Stimulated activated CD4-positive, alpha-beta T cell treated with anti-CD3 and anti-CD28 coated beads, TNF-alpha, amount 100 ng/mL, for 4 hours (primary cell): ENCODE data around the gene NYAP2.

Experiments
- DNase-seq, 3 experiments: peaks; one replicate each; pipeline ENCODE4 v3.0.0-alpha.2; 2020; ENCODE audit warnings: low read depth in 3 of 3

The NYAP2 gene

GRCh38 chr2:225558399-225559071 lies 159.0 kb downstream of the NYAP2 start:
- no peak for DNase-seq

GRCh38 chr2:225559072-225559415 lies 159.5 kb downstream of the NYAP2 start:
- no peak for DNase-seq

GRCh38 chr2:225566798-225567197 lies 167.3 kb downstream of the NYAP2 start:
- DNase-seq: no peak

GRCh38 chr2:225569995-225570394 lies 170.5 kb downstream of the NYAP2 start:
- DNase-seq: no peak

DNA sequence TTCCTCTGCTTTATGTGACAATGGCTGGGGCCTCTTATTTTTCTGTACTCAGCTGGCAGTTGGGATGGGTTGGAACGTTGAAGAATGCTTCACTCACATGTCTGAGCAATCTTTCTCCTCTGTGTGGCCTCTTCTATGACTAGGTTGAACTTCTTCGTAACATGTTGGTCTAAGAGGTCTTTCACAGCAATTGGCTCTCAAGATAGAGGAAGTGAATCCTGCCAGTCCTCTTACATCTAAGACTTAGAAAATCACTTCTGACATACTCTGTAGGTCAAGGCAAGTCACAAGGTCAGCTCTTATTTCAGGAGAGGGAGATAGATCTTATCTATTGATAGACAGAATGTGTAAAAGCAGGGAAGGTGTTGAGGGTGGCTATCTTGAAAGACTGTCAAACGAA lies 174.1 kb downstream of the NYAP2 start:
- no peak for DNase-seq

- DNase-seq: no peak
These were observed 175.2 kb downstream of the NYAP2 start for GRCh38 chr2:225574582-225575138.

DNA sequence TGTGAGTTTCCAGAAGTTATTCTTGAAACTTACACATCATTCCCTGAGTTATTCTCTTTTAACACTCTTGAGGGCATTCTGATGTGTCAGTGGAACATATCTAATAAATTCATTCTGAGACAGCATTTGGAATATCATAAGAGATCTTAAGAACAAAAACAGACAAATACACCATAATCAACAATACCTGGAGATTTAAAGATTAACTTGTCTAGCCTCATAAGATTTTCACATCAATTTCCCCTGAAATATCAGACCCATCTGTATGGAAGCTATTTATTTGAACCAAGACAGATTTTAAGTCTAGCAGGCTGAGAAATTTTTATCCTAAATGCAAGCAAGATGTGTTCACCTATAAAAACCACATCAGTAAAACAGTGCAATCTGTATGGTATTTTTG lies 181.6 kb downstream of the NYAP2 start:
- no peak for DNase-seq

DNA sequence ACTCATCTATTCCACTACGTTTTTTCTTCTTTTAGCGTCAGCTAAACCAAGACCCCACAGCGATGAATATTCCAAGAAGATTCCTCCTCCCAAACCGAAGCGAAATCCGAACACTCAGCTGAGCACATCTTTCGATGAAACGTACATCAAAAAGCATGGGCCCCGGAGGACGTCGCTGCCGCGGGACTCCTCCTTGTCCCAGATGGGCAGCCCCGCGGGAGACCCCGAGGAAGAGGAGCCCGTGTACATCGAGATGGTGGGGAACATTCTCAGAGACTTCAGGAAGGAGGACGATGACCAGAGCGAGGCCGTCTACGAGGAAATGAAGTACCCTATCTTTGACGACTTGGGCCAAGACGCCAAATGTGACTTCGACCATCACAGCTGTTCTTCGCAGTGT lies 182.4 kb downstream of the NYAP2 start:
- DNase-seq: no peak

DNA sequence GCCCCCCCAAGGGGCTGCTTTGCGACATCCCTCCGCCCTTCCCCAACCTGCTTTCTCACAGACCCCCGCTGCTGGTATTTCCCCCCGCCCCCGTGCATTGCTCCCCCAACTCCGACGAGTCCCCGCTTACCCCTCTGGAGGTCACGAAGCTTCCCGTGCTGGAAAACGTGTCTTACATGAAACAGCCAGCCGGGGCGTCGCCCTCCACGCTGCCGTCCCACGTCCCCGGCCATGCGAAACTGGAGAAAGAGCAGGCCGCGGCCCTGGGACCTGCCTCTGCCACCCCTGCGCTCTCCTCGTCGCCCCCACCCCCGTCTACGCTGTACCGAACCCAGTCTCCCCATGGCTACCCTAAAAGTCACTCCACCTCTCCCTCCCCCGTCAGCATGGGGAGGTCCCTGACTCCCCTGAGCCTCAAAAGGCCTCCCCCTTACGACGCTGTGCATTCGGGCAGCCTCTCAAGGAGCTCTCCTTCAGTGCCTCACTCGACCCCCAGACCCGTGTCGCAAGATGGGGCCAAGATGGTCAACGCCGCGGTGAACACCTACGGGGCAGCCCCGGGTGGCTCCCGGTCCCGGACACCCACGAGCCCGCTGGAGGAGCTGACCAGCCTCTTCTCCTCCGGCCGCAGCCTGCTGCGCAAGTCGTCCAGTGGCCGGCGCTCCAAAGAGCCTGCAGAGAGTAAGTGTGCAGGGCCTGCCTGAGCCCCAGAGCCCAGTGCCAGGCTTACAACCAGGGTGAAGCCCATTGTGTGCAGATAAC lies 183.0 kb downstream of the NYAP2 start:
- DNase-seq: no peak

- DNase-seq: no peak
These were observed 185.3 kb downstream of the NYAP2 start for GRCh38 chr2:225584796-225585195.

DNA sequence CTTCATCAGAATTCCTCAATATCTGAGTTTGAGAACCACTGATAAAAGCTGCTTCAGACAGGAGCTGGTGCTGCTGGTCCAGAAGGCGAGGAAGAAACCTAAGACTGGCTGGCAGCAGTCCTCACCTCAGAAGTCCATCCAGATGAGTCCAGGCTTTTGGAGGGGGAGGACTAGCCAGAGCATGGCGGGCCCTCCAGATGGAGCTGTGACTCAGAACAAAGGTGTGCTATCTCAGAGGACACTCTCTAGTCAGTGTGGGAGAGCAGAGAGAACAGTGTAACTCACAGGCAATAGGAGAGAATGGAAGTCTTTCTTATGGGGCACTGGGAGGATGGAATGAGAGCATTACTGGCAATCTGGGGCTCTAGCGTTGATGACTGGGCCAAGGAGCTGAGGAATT lies 191.4 kb downstream of the NYAP2 start:
- DNase-seq: no peak

- DNase-seq: no peak
These were observed 198.4 kb downstream of the NYAP2 start for GRCh38 chr2:225597911-225598310.

GRCh38 chr2:225598426-225598825 lies 198.9 kb downstream of the NYAP2 start:
- no peak for DNase-seq

DNA sequence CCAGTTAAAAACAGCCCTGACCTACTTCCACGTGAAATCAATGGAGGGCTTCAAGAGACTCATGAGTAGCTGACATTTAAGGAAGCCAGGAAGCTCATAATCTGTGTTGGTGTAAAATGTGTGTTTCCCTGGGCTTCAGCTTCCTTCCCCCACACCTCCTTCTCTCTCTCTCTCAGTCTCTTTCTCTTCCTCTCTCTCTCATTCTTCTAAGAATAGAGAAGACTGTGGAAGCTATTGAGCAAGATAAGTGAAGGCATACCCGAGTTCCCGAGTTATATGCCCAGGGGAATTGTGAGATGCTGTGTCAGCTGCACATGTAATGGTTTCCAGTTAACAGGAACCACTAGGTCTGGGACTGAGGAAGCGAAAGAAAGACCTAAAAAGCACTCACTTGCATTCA lies 199.4 kb downstream of the NYAP2 start:
- no peak for DNase-seq

DNA sequence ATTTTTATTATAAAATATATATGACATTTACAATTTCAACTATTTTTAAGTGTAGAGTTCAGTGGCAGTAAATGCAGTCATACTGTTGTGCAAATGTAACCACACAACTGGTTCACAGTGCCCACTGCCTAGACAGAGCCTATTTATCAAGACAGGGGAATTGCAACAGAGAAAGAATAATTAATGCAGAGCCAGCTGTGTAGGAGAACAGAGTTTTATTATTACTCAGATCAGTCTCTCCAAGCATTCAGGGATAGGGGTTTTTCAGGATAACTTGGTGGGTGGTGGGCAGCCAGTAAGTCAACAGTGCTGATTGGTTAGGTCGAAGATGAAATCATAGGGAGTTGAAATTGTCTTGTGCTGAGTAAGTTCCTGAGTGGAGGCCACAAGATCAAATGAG lies 200.3 kb downstream of the NYAP2 start:
- no peak for DNase-seq

GRCh38 chr2:225600444-225600843 lies 200.9 kb downstream of the NYAP2 start:
- no peak for DNase-seq

- DNase-seq: no peak
These were observed 201.4 kb downstream of the NYAP2 start for GRCh38 chr2:225600865-225601264.

GRCh38 chr2:225602205-225602604 lies 202.7 kb downstream of the NYAP2 start:
- no peak for DNase-seq

DNA sequence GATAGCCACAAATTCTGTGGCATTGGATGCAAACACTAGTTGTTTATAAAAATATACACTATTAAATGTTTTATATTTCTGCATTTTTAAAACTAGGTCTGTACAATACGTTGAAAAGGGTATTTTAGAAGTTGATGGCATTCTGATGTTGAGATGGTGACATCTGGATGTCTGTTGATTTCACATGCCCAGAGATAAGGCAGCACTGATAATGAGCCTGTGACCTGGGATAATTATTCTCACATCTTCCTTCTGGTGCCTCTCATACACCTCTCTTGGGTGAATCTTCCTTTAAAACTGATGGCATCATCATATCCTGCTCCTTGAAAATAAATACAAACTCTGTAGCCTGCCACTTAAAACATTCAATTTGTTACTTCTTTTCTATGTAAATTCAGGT lies 208.6 kb downstream of the NYAP2 start:
- no peak for DNase-seq

DNA sequence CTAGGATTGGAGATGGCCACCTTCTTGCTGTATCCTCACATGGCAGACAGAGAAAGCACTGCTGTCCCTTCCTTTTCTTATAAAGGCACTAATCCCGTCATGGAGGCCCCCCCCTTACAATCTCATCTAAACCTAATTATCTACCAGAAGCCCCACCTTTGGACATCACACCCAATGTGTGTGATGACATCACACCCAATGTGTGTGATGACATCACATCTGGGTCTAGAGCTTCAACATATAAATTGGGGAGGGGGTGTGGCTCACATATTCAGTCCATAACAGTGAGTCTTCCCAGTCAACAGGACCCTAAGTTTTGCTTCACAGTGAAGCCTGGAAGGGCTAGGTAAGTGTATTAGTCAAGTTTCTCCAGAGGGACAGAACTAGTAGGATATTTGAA lies 213.1 kb downstream of the NYAP2 start:
- no peak for DNase-seq

DNA sequence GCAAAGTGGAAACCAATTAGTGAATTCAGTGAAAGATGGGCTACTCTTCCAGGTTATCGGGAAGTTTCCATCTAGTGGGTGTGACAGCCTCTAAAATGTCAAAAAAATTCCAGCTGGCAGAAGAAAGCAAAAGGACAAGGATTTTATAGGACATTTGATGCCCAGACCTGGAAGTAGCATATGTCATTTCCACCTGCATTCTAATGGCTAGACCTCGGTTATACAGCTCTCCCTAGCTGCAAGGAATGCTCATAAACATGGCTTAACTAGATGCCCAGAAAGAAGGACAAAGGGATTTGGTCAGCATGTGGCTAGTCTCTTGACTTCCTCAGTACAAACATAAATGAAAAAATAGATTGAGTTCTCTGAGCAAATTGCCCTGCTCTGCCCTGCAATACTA lies 215.4 kb downstream of the NYAP2 start:
- DNase-seq: no peak

- DNase-seq: no peak
These were observed 216.0 kb downstream of the NYAP2 start for GRCh38 chr2:225615514-225615913.

DNA sequence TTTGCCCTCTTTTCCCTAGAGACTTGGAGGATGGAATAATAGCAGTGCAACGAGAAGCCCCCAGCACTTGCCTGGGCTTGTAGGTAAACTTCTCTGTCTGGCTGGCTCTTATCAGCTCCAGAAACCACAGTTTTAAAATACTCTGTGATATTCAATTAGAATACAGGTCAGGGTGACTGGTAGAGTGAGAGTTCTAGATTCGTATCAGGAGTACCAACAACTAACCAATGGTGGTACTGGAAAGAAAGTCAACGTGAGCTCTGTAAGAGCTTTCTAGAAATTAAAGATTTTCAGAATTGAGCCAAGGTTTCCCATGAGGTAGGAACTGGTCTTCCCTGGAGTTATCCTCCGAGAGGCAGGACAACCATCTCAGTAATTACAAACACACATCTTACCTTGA lies 216.9 kb downstream of the NYAP2 start:
- DNase-seq: no peak
